GM06990 (cell line): Measurements from ENCODE around the gene PLEKHA6.

ENCODE experiments used
- DNase-seq: peaks from one replicate; pipeline ENCODE4 v3.0.0-alpha.2; 2011; ENCODE audit not compliant: insufficient read length; ENCODE audit errors: extremely low read depth
- H3K27me3 ChIP-seq: replicated peaks from 2 replicates; pipeline ENCODE4 v1.6.0; 2011; ENCODE audit warnings: low read length; ENCODE audit not compliant: control insufficient read depth, insufficient read depth
- H3K36me3 ChIP-seq: 2 replicates; pipeline ENCODE4 v1.5.1; 2011; ENCODE audit warnings: low read length; ENCODE audit not compliant: control insufficient read depth, insufficient read depth
- H3K4me3 ChIP-seq: replicated peaks from 2 replicates; pipeline ENCODE4 v1.5.1; 2011; ENCODE audit warnings: low read depth, mild to moderate bottlenecking, control low read depth, low read length
- CTCF ChIP-seq: IDR thresholded peaks from 2 replicates; pipeline ENCODE4 v1.5.1; 2011; ENCODE audit warnings: low read length, control low read depth, mild to moderate bottlenecking, inconsistent platforms; ENCODE audit not compliant: insufficient read depth, poor library complexity, severe bottlenecking

The PLEKHA6 gene

GRCh38 chr1:204277563-204278219 is 82.0 kb downstream of the PLEKHA6 start:
- Histone ChIP-seq H3K27me3 (peaks cover 6% of the 10 kb centered on the region), H3K4me3 (no peak overlapping the region), H3K36me3 (no peaks in the 10 kb centered on the region)
- no peak for DNase-seq
- TF ChIP-seq CTCF, result no peak

GRCh38 chr1:204275695-204276370 is 83.9 kb downstream of the PLEKHA6 start:
- no peak for DNase-seq
- peaks cover 4% of the 10 kb centered on the region for H3K27me3 ChIP-seq
- no peaks in the 10 kb centered on the region for H3K36me3 ChIP-seq
- H3K4me3 ChIP-seq, result no peak overlapping the region
- TF ChIP-seq CTCF, result no peak

DNA sequence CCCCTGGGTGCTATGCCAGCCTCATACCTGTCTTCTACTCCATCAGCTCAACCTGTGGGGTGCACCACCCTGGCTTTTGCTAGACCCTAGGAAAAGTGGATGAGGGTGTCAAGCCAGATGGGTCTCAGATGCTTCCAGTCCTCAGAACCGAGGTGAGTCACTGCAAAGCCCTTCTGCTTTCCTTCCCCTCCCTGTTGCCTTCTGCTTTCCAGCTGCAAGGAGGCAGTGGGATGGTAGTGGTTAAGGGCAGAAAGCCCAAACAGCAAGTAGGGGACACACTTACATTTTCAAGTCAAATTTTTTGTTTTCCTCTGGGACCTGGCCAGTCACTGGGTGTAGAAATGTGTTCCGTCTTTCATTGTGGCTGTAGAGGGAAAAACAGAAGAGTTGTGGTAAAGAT is 85.3 kb downstream of the PLEKHA6 start:
- no peak overlapping the region for H3K4me3 ChIP-seq
- H3K36me3 ChIP-seq, result no peaks in the 10 kb centered on the region
- H3K27me3 ChIP-seq, result peaks cover 4% of the 10 kb centered on the region
- DNase-seq, result no peak
- no peak for TF ChIP-seq CTCF

DNA sequence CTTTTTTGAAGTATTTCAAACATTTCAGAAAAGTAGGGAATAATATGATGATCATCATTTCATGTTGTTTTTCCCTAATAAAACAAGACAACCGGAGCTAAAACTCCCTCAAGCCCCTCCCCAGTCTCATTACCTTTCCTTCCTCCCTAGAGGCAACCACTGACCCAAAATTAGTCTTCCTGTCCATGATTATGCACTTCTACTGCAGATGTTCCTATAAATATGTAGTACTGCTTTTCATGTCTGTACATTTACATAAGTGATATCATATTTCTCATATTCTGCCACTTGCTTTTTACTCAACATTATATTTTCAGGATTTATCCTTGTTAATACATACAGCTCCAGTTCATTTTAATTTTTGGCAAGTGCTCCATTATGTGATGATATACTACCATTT is 87.2 kb downstream of the PLEKHA6 start:
- Histone ChIP-seq H3K4me3 (no peak overlapping the region), H3K36me3 (no peaks in the 10 kb centered on the region), H3K27me3 (peaks cover 4% of the 10 kb centered on the region)
- TF ChIP-seq CTCF, result no peak
- DNase-seq, result no peak

DNA sequence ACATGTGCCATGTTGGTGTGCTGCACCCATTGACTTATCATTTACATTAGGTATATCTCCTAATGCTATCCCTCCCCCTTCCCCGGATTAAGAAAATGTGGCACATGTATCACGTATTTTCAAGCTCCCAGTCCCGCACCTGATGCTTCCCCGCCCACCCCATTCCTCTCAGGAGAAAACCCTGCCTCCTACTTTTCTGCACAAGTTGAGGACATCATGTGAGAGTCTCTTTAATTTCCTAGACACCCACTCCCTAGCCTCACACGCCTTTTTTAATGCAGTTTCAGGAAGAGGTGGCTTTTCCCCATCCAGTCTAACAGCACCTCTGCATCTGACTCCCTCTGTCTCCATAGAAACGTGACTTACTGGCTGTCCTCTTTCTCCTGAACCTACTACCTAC is 87.8 kb downstream of the PLEKHA6 start:
- TF ChIP-seq CTCF, result no peak
- peaks cover 2% of the 10 kb centered on the region for H3K27me3 ChIP-seq

DNA sequence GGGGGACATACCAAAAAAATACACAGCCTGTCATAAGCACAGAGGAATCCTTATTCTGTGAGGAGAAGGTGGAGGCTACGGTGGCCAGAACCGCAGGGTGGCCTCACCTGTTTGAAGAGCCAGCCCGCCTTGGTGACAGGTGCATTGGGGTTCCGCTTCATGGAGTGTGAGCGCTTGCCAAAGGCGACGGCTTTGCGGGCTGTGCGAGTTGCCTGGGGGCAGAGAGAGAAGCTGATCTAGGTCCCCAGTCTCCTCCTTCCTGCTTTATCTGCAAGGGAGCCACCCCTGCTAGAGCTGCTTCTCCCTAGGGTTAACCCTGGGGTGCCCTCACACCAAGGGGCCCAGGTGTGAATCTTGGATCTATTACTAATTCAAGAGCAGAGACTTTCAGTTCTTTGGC is 91.6 kb downstream of the PLEKHA6 start:
- DNase-seq, result no peak
- Histone ChIP-seq H3K36me3 (no peaks in the 10 kb centered on the region), H3K4me3 (no peak overlapping the region), H3K27me3 (peaks cover 2% of the 10 kb centered on the region)
- TF ChIP-seq CTCF, result no peak

More for the DNA sequence above, 87.8 kb downstream of the PLEKHA6 start:
- Histone ChIP-seq H3K36me3 (no peaks in the 10 kb centered on the region), H3K4me3 (no peak overlapping the region)
- DNase-seq, result no peak
